ENCODE measurements around the gene ROBO2. TPM values are rescaled to one million over a fixed set of nuclear protein-coding genes. Genes with fewer than 3 reads are reported as not detected.

The ROBO2 gene
- total RNA-seq, 1 donor from 2014 or later, result 7.1 TPM

DNA sequence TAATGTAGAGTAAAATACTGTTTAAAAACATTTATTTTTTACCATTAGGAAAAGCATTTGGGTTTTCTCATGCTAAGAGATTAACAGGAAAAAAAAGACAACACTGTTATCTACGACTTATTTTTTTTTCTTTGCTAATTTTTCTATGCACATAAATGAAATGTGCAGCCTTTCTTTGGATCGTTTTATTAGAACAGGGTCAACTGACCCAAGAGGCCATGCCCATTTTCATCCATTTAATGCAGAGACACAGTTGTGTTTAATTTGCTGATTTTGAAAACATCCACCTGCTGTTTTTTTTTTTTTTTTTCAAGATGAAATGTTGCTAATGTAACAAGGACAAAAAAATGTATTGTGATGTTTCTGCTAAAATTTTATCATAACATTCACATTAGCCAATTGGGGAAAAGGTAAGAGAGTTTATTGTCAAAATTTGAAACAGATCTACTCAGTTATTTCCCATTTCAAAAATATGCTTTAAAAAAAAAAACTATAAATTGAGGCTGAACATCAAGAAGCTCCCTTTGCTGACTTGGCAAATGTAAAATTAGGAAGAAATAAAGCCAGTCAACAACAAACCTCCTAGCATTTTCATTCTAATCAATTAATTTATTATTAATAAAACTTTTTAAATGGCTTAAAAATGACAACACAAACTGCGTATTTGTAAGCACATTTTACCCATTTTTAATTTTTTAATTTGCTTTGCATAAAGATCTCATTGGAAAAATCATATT is 485.2 kb downstream of the ROBO2 start:
- ATAC-seq, result no peak

DNA sequence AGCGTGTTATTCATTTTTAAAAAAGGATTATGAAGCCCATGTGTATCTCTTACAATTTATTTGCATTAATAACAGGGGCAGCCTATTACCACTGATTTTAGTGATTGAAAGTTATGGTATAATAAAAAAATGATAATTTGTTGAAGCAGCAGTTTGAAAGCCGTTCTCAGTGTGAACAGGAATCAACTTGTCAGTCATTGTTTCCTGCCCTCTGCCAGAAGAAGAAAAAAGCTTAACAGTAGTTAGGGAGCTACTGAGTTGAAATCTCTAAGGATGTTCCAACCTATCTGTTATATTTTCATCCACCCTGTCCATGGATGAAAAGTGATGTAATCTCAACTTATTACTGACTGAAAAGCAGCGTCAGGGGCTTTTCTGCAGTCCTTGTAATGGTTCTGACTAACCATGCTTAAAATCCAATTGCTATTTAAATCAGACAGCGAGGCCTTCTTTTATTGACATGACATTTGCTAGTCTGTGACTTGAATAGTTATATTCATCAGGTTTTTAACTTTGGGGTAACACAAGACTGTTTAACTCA is 486.7 kb downstream of the ROBO2 start:
- no peak for ATAC-seq

DNA sequence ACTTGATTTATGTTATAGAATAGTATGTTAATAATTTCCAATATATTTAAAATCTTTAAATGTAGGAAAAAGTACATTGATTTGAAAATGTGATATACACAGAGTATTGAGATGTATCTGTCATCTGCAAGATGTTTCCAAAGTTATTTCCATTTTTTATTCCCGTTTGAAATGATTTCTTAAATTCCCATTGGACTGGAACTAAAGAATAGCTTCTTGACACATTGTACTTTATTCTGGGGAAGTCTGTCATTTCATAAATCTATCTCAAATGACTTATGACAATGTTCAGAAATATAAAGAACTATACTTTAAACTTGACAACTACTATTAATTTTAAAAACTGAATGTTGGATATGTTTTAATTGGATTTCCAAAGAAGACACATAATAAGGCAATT is 489.6 kb downstream of the ROBO2 start:
- no peak for ATAC-seq

DNA sequence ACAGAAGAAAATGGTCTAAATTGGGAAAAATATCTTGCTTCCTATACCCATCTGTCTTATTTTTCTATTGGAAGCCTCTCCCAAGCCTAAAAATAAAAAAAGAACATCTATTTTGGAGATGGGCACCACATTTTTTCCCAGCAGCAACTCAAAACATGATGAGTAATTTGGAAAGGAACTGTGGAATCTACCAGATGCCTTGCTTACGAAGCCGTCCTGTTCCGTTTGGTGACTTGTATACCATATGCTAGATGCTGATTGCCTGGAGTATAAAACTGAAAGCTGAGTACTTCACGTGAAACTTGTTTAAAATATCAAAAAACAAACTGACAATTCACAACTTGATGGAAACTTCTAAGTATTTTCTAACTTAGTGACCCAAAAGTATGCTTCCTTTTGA is 491.0 kb downstream of the ROBO2 start:
- ATAC-seq, result no peak

DNA sequence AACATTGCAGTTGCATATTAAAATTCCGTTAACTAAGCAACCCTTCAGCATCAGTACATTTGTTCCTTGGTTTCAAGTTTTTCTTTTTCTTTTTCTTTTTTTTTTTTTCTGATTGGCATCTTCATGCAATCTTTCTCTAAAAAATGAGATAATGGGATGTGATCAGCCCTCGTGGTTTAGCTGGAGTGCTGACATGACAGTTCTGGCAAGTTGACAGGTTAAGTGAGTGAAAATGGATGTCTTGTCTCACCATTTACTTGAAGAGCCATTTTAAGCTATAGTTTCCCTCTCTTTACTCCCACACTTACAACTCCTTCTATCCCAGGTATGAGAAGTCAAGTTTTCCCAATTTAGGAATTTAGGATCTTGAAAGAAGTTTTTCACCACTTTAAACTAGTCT is 495.2 kb downstream of the ROBO2 start:
- no peak for ATAC-seq

DNA sequence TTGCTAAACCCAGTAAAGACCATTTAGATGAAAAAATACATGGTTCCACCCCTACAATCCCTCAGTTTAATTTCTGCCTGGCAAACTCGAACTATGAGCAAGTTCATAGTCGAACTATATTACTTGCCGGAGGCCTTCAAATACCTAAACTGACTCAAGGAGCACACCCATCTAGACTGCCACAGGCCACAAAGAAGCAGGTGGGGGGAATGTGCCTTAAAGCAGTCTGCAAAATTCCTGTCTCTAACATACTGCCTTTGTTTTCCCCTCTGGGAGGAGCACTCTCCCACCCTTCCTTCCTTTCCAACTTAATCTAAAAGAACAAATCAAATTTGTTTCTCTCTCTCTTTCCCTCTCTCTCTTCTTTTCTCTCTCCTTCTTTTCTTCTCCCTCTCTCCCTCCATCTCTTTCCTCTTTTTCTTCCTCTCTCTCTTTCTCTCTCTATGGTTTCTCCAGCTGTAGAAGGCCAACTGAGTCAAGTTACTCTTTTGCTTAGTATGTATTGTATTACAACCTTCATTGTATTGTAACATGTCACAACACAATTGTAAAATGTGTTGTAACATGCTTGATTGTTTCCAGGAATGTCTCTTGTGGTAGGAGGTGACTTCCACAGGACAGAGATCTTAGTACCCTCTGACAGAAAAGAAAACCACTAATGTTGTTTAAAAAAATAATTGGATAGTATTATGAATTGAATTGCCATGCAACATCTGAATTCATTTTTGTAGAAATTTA is 496.3 kb downstream of the ROBO2 start:
- ATAC-seq, result no peak

DNA sequence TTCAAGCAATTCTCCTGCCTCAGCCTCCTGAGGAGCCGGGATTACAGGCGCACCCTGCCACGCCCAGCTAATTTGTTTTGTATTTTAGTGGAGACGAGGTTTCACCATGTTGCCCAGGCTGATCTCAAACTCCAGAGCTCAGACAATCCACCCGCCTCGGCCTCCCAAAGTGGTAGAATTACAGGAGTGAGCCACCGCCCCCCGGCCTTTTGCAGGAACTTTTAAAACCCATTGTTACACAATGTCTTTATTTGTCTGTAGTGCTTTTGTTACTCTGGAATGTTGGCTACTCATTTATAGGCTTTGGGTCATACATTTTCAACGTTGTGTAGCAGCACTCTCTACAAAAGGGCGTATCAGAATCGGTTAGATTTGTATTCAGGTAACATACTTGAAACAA is 499.1 kb downstream of the ROBO2 start:
- ATAC-seq, result no peak

DNA sequence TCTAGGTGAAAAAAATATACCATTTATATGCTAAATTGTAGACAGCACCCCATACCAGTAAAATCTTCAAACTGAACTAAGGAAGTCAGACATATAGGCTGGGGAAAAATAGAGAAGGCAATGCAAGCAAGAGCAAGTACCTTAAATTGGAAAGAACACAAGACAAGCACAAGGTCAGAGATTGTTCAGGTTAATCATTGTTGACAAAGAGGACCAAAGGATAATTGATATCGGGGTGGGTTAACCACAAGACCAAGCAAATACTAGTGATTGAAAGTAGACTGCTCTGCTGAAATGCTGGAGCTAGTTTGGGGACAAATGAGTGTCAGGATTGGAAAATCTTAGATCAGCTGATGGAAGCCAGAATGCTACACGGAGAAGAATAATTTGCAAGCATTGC is 499.8 kb downstream of the ROBO2 start:
- ATAC-seq, result no peak

DNA sequence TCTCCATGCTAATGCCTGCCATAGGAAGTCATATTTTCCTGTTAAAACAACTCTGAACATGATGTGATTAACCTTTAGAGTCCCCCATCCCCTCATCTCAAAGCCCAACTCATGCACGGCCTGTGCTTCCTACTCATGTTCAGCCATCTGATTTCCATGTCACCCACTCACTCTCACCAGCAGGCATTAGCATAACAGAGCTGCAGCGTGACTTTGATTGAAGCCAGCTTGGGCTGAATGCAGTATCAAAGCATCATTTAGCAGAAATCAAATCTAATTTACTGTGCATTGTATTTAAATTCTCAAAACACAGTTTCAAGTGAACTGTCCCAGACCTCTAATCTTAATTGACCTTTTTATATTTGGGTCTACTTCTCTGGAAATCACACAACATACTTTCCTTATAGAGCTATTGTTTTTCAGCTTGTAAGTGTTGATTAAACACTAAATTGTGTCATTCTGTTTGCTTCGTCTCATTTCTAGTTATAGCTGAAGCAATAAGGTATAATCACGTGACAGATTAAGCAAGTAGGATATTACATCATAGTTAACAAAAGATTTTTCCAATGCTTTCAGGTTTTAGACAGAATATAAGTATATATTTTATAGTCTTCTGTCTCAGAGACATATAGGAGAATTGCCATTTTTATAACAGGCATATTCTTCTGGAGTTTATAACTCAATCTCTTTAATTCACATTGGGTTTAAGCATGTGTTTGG is 501.5 kb downstream of the ROBO2 start:
- no peak for ATAC-seq

DNA sequence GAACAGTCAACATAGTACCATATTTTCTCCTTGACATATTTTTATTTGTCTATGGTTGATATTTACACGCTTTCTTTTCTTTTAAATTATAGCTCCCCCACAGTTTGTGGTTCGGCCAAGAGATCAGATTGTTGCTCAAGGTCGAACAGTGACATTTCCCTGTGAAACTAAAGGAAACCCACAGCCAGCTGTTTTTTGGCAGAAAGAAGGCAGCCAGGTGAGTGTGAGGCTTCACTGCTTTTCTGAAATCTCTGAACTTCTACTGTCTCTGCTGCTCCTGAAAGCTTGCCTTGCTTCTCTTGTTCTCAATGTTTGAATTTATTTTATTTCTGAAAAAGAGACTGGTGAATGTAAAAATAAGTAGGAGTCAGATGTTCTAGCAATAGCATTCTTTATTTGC is 506.3 kb downstream of the ROBO2 start:
- no peak for ATAC-seq

DNA sequence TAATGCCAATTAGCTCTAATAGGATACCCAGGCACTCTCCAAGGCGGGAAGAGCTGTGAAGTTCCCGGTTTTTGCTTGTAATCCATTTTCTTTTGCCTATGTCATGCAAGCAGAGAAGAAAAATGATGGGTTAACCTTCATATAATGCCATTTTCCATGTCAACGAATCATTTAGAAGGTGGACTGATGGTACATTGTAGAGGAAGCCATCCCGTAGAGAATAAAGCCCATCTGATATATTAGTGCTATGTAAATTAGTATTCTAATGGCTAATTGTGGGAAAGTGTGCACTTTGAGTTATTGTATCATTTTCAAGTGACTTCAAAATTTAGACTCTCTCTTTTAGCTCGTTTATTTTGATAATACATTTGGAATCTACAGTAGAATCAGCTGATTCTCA is 509.1 kb downstream of the ROBO2 start:
- no peak for ATAC-seq

DNA sequence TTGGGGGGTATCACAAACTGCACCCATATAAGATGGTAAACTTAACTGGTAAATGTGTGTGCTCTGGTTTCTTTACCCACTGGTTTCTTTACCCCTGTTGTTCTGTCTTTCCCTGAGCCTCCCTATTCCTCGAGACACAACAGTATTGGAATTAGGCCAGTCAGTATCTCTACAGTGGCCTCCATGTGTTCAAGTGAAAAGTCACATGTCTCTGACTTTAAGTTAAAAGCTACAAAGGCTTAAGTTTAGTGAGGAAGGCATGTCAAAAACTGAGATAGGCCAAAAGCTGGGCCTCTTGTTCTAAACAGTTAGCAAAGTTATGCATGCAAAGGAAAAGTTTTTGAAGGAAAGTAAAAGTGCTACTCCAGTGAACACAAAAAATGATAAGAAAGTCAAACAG is 513.3 kb downstream of the ROBO2 start:
- no peak for ATAC-seq

DNA sequence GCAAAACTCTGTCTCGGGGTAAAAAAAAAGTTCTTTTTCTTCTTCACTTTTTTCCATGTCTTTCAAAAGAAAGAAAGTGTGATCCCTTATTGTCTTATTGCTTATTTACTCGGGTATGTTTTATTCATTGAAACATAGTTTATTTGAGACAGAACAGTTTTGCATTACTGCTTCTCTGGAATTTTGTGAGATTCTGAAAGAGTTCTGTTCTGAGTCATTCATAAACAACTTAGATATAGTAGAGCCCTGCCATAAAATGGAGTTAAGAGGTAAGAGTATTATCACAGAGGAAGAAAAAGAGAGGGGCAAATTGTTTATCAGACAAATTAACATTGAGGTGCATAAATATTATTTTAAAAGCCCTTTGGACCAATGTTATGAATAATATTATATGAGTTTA is 522.2 kb downstream of the ROBO2 start:
- no peak for ATAC-seq

DNA sequence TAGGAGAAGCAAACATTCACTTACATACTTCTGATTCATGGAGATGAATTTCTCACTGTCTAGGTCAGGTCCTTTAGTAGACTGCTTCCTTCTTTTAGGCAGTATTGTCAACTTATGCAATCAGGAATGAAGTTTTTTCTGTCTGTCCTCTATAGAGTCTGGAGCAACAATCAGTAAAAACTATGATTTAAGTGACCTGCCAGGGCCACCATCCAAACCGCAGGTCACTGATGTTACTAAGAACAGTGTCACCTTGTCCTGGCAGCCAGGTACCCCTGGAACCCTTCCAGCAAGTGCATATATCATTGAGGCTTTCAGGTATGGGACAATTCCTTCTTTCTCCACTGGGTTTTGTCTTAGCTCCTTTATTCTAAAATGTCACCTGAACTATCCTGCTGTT is 523.1 kb downstream of the ROBO2 start:
- peak; percentile 29 for ATAC-seq

DNA sequence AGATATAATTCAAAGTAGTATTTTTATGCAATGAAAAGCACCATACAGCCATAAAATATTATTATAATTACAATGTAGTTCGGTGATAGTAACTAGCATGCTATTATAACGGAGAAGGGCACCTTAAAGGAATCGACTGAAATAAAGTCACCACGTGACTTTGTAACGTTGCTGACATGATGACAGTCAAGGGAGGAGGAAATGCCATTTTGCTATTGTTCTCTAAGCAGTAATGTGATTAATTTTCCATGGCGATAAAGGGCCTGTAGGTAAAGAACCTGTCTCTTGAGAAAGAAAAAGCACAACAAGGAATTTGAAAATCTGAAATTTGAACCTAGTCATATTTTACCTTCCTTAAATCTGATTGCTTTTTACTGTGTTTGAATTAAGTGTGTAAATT is 526.2 kb downstream of the ROBO2 start:
- no peak for ATAC-seq

DNA sequence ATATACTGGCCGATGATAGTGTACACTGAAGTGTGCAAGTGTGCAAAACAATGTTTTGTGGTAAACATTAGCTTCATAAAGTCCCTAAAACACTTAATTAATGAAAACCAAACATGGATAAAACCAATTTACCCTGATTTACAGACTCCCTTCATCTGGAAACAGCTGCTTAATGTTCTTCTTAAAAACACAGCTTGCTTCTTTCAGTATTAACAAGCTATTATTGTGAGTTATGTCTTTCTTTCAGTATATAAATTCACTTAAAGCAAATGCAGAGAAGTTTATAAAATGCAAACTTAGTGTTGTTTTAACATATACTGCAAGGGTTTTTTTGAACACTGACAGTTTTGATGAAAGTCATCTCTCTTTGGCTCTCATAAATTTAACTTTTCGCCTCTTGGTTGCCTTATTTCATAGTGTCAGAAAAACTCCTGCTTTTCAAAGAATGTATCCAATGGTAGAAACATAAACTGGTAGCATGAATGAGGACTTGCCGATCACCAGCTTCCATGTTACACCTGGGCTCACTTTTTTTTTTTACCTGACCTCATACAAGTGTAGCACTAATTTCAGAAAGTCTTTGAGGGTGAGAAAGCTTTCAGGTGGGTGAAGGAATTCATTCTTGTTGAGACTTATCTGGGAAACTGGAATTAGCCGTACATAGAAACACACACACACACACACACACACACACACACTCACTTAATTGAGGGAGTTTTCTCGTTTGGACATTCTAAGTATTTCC is 532.2 kb downstream of the ROBO2 start:
- no peak for ATAC-seq

DNA sequence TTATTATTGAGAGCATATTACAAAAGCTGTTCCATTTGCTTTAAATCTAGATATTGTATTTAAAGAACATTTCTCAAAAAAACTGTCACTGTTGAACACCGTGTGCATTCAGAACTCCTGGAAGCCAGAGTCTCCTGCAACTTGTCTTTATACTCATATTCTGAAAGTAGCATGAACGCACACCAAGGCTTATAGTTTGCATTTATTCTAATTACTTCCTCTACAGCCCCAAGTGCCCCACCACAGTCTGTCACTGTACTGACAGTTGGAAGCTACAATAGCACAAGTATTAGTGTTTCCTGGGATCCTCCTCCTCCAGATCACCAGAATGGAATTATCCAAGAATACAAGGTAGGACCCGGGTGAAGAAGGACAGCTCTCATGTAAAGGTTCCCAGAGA is 537.4 kb downstream of the ROBO2 start:
- ATAC-seq, result no peak

DNA sequence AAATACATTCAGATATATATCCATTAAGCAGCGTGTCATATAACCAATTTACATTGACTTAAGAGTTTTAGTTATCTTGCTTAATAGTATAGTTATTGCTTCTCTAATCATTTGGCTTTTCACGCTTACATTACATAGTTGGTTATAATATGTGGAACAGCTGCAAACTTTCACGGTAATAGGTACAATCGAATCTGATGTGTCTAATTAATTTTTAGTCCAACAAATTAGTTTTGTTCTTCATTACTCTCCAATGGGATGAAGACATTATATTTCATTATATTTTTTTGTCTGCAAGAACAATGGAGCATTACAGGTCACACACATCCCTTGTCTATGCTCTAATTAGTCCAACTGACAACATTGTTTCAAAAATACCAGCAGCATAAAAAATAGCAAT is 546.3 kb downstream of the ROBO2 start:
- no peak for ATAC-seq

DNA sequence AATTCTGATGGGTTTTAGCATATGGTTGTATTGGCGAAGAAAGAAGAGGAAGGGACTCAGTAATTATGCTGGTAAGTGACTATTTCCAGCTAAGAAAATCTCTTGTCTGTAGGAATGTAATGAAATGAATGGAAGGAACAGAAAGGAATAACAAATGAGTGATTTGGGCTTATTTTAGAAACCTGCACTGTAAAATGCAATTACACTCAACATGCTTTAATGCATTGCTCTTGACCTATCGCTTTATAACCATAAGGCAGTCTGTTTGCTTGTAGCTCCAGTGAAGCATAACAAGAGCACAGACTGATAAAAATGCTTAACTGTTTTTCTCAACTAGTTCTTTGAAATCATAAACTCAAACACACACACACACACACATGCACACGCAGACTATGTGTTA is 549.0 kb downstream of the ROBO2 start:
- no peak for ATAC-seq

DNA sequence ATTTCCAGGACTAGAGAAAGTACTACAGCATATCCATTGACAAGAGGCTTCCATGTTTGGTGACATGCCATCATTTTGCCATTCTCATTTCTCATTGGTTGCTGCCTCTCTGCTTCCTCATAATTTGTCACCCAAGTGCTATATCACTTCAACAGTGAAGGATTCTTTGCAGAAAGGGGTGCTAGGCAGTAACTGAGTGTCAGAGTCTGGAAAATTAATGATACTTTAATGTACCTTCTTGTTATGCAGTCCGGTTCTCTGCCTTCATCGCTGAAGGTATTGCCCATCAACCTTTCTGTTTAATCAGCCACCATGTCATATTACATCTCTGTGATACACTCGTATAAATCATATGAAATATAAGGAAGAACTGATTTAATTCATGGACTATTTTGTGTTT is 550.3 kb downstream of the ROBO2 start:
- ATAC-seq, result no peak

DNA sequence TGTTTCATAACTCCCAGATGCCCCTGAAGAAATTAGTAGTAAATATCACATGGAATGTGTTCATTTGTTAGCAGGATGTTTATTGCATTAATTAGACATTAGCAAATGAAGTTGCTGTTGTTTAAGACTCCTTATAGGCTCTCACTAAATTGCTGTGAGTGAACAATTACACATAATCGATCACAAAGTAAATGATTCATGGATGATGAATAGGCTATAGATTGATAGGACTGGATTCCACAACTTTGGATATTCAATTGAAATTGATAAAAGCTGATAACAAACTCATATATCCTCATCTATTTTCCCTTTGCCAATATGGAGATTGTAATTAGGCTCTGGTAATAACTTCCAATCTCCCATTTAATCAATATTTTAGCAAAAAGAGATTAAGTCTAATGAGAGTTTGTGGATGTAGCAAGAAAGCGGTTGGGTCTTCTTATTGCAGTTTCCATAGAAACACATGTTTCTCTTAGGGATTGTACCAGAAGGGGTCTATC is 555.5 kb downstream of the ROBO2 start:
- ATAC-seq, result no peak

DNA sequence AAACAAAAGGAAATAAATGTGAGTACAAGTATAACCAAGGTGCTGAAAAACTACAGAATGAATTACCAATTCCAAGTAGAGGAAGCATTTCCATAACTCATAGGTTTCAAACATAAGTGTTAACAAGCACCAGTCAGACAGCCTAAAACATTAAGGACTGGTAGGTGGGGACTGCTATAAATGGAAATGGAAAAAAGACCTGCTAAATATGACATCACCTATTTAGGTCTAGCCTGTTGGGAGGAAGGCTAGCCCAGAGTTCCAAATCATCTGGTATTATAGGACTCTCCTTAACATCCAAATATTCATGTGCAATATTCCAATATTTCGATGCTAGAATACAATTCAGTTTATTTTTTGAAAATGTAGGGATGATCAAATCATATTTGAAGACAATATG is 560.0 kb downstream of the ROBO2 start:
- no peak for ATAC-seq

All from esophagus mucosa (tissue), 1 donor.